Left ventricle myocardium inferior (tissue), 1 donor: ENCODE data around the gene SRP19. TPM values are rescaled to one million over a fixed set of nuclear protein-coding genes. Genes with fewer than 3 reads are reported as not detected.
"Not testable (repeated sequence)": the region's sequence is repeated elsewhere in the genome, so short reads cannot be mapped to it uniquely, and the experiment has no call there.

Source experiments
- DNase-seq: peaks from one replicate; pipeline ENCODE4 v3.0.0-alpha.2; 2020
- H3K27ac ChIP-seq: fragments of 200-600 bp; replicated peaks from 2 replicates; pipeline ENCODE4 v1.8.0; 2021
- H3K27me3 ChIP-seq: fragments of 200-600 bp; 2 replicates; pipeline ENCODE4 v1.8.0; 2021; ENCODE audit warnings: low read depth
- H3K36me3 ChIP-seq: fragments of 200-600 bp; 2 replicates; pipeline ENCODE4 v1.8.0; 2021
- H3K4me1 ChIP-seq: fragments of 200-600 bp; 2 replicates; pipeline ENCODE4 v1.8.0; 2021
- H3K4me3 ChIP-seq: fragments of 200-600 bp; 2 replicates; pipeline ENCODE4 v1.8.0; 2021; ENCODE audit warnings: mild to moderate bottlenecking, moderate library complexity
- H3K9me3 ChIP-seq: fragments of 200-600 bp; replicated peaks from 2 replicates; pipeline ENCODE4 v1.8.0; 2021
- CTCF ChIP-seq: fragments of 200-600 bp; IDR thresholded peaks from 2 replicates; pipeline ENCODE4 v1.8.0; 2021; ENCODE audit warnings: antibody characterized with exemption, mild to moderate bottlenecking, borderline replicate concordance
- intact Hi-C: fragments of 100-400 bp; cut with micrococcal nuclease; formaldehyde crosslinking; loops from one replicate; pipeline ENCODE4 v1.11.0; 2022
- total RNA-seq: library from RNA; stranded (reverse); fragmentation: NEBNext Ultra II Directional; extraction: Animal tissue kit (Norgen Biotek cat#: 25700); gene quantifications from one replicate; pipeline ENCODE4 v1.2.1, GENCODE V29; 2021
- donor health status: DM: no; HTN: yes; CAD: no; lungs with severe emphysema.

SRP19 gene
- total RNA-seq, 1 donor from 2014 or later, result 31.6 TPM

GRCh38 chr5:112892776-112893175 lies 31.7 kb downstream of the SRP19 start:
- intact Hi-C loops, result no loop called here
- H3K27ac ChIP-seq, result no peak overlapping the region
- H3K9me3 ChIP-seq, result no peaks in the 10 kb centered on the region
- DNase-seq, result no peak
- H3K4me3 ChIP-seq, result no peak overlapping the region
- H3K4me1 ChIP-seq, result peaks cover 38% of the 10 kb centered on the region
- peaks cover 37% of the 10 kb centered on the region for H3K36me3 ChIP-seq
- H3K27me3 ChIP-seq, result no peaks in the 10 kb centered on the region
- no peak for TF ChIP-seq CTCF

- peaks cover 55% of the 10 kb centered on the region for H3K36me3 ChIP-seq
- no peaks in the 10 kb centered on the region for H3K27me3 ChIP-seq
- no peak for DNase-seq
- H3K9me3 ChIP-seq, result no peaks in the 10 kb centered on the region
- no peak overlapping the region for H3K4me3 ChIP-seq
- no peak for TF ChIP-seq CTCF
- intact Hi-C loops, result no loop called here
- H3K27ac ChIP-seq, result peak overlapping the region; percentile 78
- H3K4me1 ChIP-seq, result peaks cover 44% of the 10 kb centered on the region
Measured at GRCh38 chr5:112895682-112896081, 34.6 kb downstream of the SRP19 start.

GRCh38 chr5:112902561-112902960 lies 41.5 kb downstream of the SRP19 start:
- TF ChIP-seq CTCF, result no peak
- Histone ChIP-seq H3K27me3 (no peaks in the 10 kb centered on the region), H3K9me3 (no peaks in the 10 kb centered on the region), H3K36me3 (peaks cover 46% of the 10 kb centered on the region), H3K4me1 (peaks cover 48% of the 10 kb centered on the region), H3K27ac (no peak overlapping the region), H3K4me3 (no peak overlapping the region)
- intact Hi-C loops, result no loop called here
- DNase-seq, result no peak

GRCh38 chr5:112904996-112905395 lies 43.9 kb downstream of the SRP19 start:
- DNase-seq, H3K27ac ChIP-seq, H3K4me3 ChIP-seq, H3K27me3 ChIP-seq, intact Hi-C loops, H3K9me3 ChIP-seq: not testable (repeated sequence)
- Histone ChIP-seq H3K36me3 (peaks cover 30% of the 10 kb centered on the region), H3K4me1 (peaks cover 52% of the 10 kb centered on the region)

GRCh38 chr5:112906637-112907036 lies 45.5 kb downstream of the SRP19 start:
- DNase-seq, result no peak
- no peak for TF ChIP-seq CTCF
- H3K4me3 ChIP-seq, result no peak overlapping the region
- peaks cover 66% of the 10 kb centered on the region for H3K4me1 ChIP-seq
- peak overlapping the region; percentile 54 for H3K27ac ChIP-seq
- no peaks in the 10 kb centered on the region for H3K27me3 ChIP-seq
- no peaks in the 10 kb centered on the region for H3K9me3 ChIP-seq
- intact Hi-C loops, result no loop called here
- H3K36me3 ChIP-seq, result peaks cover 23% of the 10 kb centered on the region

- Histone ChIP-seq H3K36me3 (peaks cover 17% of the 10 kb centered on the region), H3K4me1 (peaks cover 69% of the 10 kb centered on the region), H3K4me3 (no peak overlapping the region), H3K27ac (peak overlapping the region; percentile 54), H3K27me3 (no peaks in the 10 kb centered on the region), H3K9me3 (no peaks in the 10 kb centered on the region)
- intact Hi-C loops, result no loop called here
- DNase-seq, result no peak
- no peak for TF ChIP-seq CTCF
Measured at GRCh38 chr5:112907166-112907631, 46.1 kb downstream of the SRP19 start.
